ENCODE data around the gene FBXO17.
"Not testable (repeated sequence)": the region's sequence is repeated elsewhere in the genome, so short reads cannot be mapped to it uniquely, and the experiment has no call there.

The FBXO17 gene

DNA sequence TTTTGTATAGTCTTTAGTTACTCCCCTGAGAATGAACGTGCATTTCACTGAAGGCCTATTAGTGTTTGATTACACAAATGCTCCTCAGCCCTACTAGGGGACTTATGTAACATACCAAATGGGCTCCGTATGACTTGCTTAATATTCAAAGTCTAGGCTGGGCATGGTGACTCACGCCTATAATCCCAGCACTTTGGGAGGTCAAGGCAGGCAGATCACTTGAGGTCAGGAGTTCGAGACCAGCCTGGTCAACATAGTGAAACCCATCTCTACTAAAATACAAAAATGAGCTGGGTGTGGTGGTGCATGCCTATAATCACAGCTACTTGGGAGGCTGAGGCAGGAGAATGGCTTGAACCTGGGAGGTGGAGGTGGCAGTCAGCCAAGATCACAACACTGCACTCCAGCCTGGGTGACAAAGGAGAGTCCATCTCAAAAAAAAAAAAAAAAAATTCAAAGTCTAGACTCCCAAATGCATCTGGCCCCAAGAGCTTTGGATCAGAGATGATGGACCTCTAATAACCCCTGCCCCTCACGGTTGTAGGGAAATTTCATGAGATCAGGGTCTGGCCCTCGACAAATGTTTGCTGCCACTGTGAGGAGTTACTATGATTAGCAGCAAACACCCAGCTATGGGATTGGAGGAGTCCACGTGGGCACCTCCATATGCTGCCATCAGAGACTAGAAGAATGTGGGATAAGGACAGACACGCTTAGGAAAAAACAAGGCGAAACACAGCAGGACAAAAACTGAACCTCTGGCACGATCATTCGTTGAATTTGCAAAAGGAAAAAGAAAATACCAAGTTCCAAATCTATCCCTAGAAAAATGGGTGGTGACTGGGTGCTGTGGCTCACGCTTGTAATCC lies 4.6 kb downstream of the FBXO17 start:
- TF ChIP-seq, protein P1, sequence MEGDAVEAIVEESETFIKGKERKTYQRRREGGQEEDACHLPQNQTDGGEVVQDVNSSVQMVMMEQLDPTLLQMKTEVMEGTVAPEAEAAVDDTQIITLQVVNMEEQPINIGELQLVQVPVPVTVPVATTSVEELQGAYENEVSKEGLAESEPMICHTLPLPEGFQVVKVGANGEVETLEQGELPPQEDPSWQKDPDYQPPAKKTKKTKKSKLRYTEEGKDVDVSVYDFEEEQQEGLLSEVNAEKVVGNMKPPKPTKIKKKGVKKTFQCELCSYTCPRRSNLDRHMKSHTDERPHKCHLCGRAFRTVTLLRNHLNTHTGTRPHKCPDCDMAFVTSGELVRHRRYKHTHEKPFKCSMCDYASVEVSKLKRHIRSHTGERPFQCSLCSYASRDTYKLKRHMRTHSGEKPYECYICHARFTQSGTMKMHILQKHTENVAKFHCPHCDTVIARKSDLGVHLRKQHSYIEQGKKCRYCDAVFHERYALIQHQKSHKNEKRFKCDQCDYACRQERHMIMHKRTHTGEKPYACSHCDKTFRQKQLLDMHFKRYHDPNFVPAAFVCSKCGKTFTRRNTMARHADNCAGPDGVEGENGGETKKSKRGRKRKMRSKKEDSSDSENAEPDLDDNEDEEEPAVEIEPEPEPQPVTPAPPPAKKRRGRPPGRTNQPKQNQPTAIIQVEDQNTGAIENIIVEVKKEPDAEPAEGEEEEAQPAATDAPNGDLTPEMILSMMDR (IDR thresholded peaks at IDR 0.05; ENCODE audit: control insufficient read depth, extremely low read depth, insufficient read depth) = no peak
- no peak for DNase-seq (ENCODE audit: low read depth)
- no peak overlapping the region for H3K4me3 ChIP-seq (ENCODE audit: low read depth, low read length)

DNA sequence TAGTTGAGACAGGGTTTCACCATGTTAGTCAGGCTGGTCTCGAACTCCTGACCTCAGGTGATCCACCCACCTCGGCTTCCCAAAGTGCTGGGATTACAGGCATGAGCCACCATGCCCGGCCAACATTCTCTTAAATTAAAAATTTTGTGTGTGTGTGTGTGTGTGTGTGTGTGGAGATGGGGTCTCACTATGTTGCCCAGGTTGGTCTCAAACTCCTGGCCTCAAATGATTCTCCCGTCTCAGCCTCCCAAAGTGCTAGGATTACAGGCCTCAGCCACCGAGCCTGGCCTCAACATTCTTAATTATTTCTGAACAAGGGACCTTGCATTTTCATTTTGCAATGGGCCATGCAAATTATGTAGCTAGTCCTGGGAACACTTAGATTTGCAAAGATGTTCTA lies 9.4 kb downstream of the FBXO17 start:
- not testable (repeated sequence) for H3K4me3 ChIP-seq (ENCODE audit: low read depth, low read length); DNase-seq (ENCODE audit: low read depth)

DNA sequence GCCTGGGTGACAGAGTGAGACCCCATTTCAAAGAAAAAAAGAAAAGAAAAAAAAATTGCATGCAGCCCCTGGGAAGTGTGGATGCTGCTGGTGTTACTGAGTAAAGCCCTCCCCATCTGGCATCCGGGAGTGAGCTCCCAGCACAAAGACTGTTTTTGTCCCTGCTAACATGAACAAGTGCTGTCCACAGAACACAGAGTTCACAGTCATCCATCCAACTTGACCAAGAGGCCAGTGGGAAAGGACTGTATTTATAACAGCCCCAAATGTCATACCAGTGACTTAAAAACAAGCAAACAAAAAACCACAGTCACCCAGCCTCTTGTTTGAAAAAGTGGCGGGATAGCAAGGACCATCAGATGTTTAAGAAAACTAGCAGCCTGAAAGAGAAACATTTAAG lies 10.8 kb downstream of the FBXO17 start:
- H3K4me3 ChIP-seq (ENCODE audit: low read depth, low read length) = no peak overlapping the region
- DNase-seq (ENCODE audit: low read depth) = no peak
- TF ChIP-seq, protein P1 (IDR thresholded peaks at IDR 0.05; ENCODE audit: control insufficient read depth, extremely low read depth, insufficient read depth) = no peak

DNA sequence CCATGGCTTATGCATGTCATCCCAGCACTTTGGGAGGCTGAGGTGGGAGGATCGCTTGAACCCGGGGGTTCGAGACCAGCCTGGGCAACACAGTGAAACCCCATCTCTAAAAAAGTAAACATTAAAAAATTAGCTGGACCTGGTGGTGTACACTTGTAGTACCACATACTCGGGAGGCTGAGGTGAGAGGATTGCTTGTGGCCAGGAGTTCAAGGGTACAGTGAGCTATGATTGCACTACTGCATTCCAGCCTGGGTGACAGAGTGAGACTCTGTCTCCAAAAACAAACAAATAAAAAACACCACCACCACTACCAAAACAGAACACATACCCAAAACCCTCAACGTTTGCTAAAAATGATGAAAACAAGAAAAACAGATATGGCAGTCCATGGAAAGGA lies 15.9 kb downstream of the FBXO17 start:
- no peak overlapping the region for H3K4me3 ChIP-seq (ENCODE audit: low read depth, low read length)
- no peak for DNase-seq (ENCODE audit: low read depth)
- TF ChIP-seq, protein P1 (IDR thresholded peaks at IDR 0.05; ENCODE audit: control insufficient read depth, extremely low read depth, insufficient read depth) = no peak

DNA sequence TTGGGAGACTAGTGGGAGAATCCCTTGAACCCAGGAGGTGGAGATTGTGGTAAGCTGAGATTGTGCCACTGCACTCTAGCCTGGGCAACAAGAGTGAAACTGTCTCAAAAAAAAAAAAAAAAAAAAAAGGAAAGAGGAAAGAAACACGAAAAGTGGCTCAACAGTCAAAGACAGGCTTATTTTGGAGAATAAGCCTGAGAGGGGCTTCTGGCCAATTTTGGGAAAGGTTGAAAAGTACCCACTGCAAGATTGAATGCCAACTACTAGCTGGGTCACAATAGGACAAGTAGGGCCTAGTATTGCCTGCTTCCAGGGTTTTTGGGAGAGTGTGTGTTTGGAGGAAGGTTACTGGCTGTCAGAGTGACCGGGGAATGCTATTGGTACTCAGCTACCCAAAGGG lies 17.2 kb downstream of the FBXO17 start:
- no peak overlapping the region for H3K4me3 ChIP-seq (ENCODE audit: low read depth, low read length)
- DNase-seq (ENCODE audit: low read depth) = no peak
- TF ChIP-seq, protein P1 (IDR thresholded peaks at IDR 0.05; ENCODE audit: control insufficient read depth, extremely low read depth, insufficient read depth) = no peak

DNA sequence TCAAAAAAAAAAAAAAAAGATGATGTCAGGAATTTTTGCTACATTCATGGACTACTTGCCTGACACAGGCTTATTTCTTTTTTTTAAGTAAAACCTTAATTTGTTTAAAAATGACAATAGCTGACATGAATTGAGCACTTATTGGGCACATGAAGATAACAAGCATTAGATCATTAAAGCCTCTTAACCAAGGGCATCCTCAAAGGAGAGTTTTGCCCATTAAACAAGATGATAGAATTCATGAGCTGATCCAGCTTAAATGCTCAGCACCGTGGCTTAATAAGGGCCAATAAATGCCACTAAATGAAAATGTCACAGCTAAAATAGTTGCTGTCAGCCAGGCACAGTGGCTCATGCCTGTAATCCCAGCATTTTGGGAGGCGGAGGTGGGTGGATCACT lies 19.3 kb downstream of the FBXO17 start:
- DNase-seq (ENCODE audit: low read depth) = no peak
- TF ChIP-seq, protein P1 (IDR thresholded peaks at IDR 0.05; ENCODE audit: control insufficient read depth, extremely low read depth, insufficient read depth) = no peak
- H3K4me3 ChIP-seq (ENCODE audit: low read depth, low read length) = no peak overlapping the region

DNA sequence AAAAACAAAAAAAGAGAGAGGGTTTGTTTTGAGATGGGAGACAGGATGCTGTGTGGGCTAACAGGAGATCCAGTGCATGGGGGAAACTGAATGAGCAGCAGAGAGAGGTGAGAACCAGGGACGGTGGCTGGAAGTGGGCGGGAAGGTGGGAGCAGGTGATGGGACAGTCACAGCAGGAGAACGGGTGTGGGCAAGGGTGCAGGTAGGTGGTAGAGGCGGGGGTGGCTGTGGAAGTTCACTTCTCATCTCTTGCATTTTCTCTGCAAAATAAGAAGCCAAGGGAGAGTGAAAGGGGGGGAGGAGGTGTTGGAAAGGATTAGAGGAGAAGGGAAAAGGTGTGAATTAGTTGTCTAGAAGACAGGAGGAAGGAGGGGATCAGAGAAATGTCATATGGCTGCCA lies 21.9 kb downstream of the FBXO17 start:
- no peak for DNase-seq (ENCODE audit: low read depth)
- no peak overlapping the region for H3K4me3 ChIP-seq (ENCODE audit: low read depth, low read length)
- TF ChIP-seq, protein P1 (IDR thresholded peaks at IDR 0.05; ENCODE audit: control insufficient read depth, extremely low read depth, insufficient read depth) = no peak

All from LNCaP clone FGC (cell line).